Tongue (tissue), 2 donors: ENCODE data around the gene SLC9A3. TPM values are rescaled to one million over a fixed set of nuclear protein-coding genes. Genes with fewer than 3 reads are reported as not detected.
A peak's percentile ranks its signal among the peaks of the same experiment; 100 is the strongest.

Experiments used
- DNase-seq: peaks from one replicate; pipeline ENCODE4 v3.0.0-alpha.2; 2015
- total RNA-seq: library from RNA; depleted of rRNA; stranded (reverse); fragments of >200 nt; gene quantifications from one replicate; pipeline ENCODE4 v1.2.3, GENCODE V29; 2014

Gene SLC9A3
- total RNA-seq, 1 donor from 2014 or later: 4.3 TPM

GRCh38 chr5:442335-443238, 81.7 kb downstream of the SLC9A3 start, which contains the start of gene EXOC3:
Gene EXOC3, plus strand, starts transcription at chr5:443176. Its CDS starts 3,030 bp downstream, at chr5:446206.
- peak; percentile 84 for DNase-seq

- DNase-seq: no peak
Measured at GRCh38 chr5:441996-442334, 82.3 kb downstream of the SLC9A3 start.

GRCh38 chr5:440401-441201, 83.6 kb downstream of the SLC9A3 start:
- DNase-seq: no peak

- DNase-seq: no peak
Measured at GRCh38 chr5:439636-440035, 84.6 kb downstream of the SLC9A3 start.

GRCh38 chr5:439181-439580, 85.1 kb downstream of the SLC9A3 start:
- DNase-seq: no peak

GRCh38 chr5:438481-438981, 85.7 kb downstream of the SLC9A3 start:
- no peak for DNase-seq

GRCh38 chr5:437281-437771, 86.9 kb downstream of the SLC9A3 start:
- DNase-seq: peak; percentile 61

- no peak for DNase-seq
Measured at GRCh38 chr5:436641-436975, 87.6 kb downstream of the SLC9A3 start.

- DNase-seq: no peak
Measured at GRCh38 chr5:435961-436640, 88.1 kb downstream of the SLC9A3 start.

- no peak for DNase-seq
Measured at GRCh38 chr5:435156-435790, 89.0 kb downstream of the SLC9A3 start.

GRCh38 chr5:434443-435146, 89.7 kb downstream of the SLC9A3 start:
- no peak for DNase-seq

GRCh38 chr5:433836-434235, 90.4 kb downstream of the SLC9A3 start:
- DNase-seq: no peak

GRCh38 chr5:432928-433791, 91.1 kb downstream of the SLC9A3 start:
- peak; percentile 40 for DNase-seq

- no peak for DNase-seq
Measured at GRCh38 chr5:432201-432927, 91.9 kb downstream of the SLC9A3 start.

GRCh38 chr5:431711-432050, 92.6 kb downstream of the SLC9A3 start:
- DNase-seq: no peak

GRCh38 chr5:431001-431710, 93.1 kb downstream of the SLC9A3 start:
- peak; percentile 59 for DNase-seq

GRCh38 chr5:430214-430925, 93.9 kb downstream of the SLC9A3 start:
- no peak for DNase-seq

GRCh38 chr5:429453-430188, 94.6 kb downstream of the SLC9A3 start:
- peak; percentile 59 for DNase-seq
